Upper lobe of right lung (tissue), 1 donor: Measurements from ENCODE around the gene LDLRAD3. TPM values are rescaled to one million over a fixed set of nuclear protein-coding genes. Genes with fewer than 3 reads are reported as not detected.

Experiments
- ATAC-seq: fragments of 200-7000 bp; cut with Tn5 transposase; one replicate; pipeline ENCODE4 v1.9.1; 2020; ENCODE audit warnings: mild to moderate bottlenecking, moderate library complexity
- DNase-seq: peaks from one replicate; pipeline ENCODE4 v3.0.0-alpha.2; 2020
- H3K27ac ChIP-seq: fragments of 200-600 bp; one replicate; pipeline ENCODE4 v1.8.0; 2022
- H3K27me3 ChIP-seq: fragments of 200-600 bp; one replicate; pipeline ENCODE4 v1.8.0; 2022; ENCODE audit warnings: mild to moderate bottlenecking
- H3K36me3 ChIP-seq: fragments of 200-600 bp; one replicate; pipeline ENCODE4 v1.8.0; 2022
- H3K4me1 ChIP-seq: fragments of 200-600 bp; one replicate; pipeline ENCODE4 v1.8.0; 2022
- H3K4me3 ChIP-seq: fragments of 200-600 bp; one replicate; pipeline ENCODE4 v1.8.0; 2022; ENCODE audit warnings: mild to moderate bottlenecking
- H3K9me3 ChIP-seq: fragments of 200-600 bp; one replicate; pipeline ENCODE4 v1.8.0; 2022
- CTCF ChIP-seq: fragments of 200-600 bp; IDR thresholded peaks from one replicate; pipeline ENCODE4 v1.8.0; 2022; ENCODE audit warnings: antibody characterized with exemption
- intact Hi-C: fragments of 100-400 bp; cut with DNase I; formaldehyde crosslinking; loops from one replicate; pipeline ENCODE4 v1.11.0; 2022
- total RNA-seq: library from RNA; stranded (reverse); fragmentation: NEBNext Ultra II Directional; extraction: Animal tissue kit (Norgen Biotek cat#: 25700); gene quantifications from one replicate; pipeline ENCODE4 v1.2.1, GENCODE V29; 2021
- donor health status: DM: no; HTN: yes; CAD: no; lungs with severe emphysema.

LDLRAD3 gene
- total RNA-seq, 1 donor from 2014 or later: 7.9 TPM

- Histone ChIP-seq H3K4me3 (no peak overlapping the region), H3K9me3 (no peaks in the 10 kb centered on the region), H3K4me1 (peaks cover 4% of the 10 kb centered on the region), H3K27me3 (no peaks in the 10 kb centered on the region), H3K27ac (no peak overlapping the region), H3K36me3 (no peaks in the 10 kb centered on the region)
- intact Hi-C loops: no loop called here
- ATAC-seq (no peak), DNase-seq (no peak)
- TF ChIP-seq CTCF: no peak
These were observed 160.2 kb downstream of the LDLRAD3 start for GRCh38 chr11:36103933-36104530.

GRCh38 chr11:36104660-36104992 is 160.8 kb downstream of the LDLRAD3 start:
- Histone ChIP-seq H3K36me3 (no peaks in the 10 kb centered on the region), H3K9me3 (no peaks in the 10 kb centered on the region), H3K4me1 (peaks cover 4% of the 10 kb centered on the region), H3K4me3 (no peak overlapping the region), H3K27ac (no peak overlapping the region), H3K27me3 (no peaks in the 10 kb centered on the region)
- DNase-seq (no peak), ATAC-seq (no peak)
- intact Hi-C loops: no loop called here
- no peak for TF ChIP-seq CTCF

DNA sequence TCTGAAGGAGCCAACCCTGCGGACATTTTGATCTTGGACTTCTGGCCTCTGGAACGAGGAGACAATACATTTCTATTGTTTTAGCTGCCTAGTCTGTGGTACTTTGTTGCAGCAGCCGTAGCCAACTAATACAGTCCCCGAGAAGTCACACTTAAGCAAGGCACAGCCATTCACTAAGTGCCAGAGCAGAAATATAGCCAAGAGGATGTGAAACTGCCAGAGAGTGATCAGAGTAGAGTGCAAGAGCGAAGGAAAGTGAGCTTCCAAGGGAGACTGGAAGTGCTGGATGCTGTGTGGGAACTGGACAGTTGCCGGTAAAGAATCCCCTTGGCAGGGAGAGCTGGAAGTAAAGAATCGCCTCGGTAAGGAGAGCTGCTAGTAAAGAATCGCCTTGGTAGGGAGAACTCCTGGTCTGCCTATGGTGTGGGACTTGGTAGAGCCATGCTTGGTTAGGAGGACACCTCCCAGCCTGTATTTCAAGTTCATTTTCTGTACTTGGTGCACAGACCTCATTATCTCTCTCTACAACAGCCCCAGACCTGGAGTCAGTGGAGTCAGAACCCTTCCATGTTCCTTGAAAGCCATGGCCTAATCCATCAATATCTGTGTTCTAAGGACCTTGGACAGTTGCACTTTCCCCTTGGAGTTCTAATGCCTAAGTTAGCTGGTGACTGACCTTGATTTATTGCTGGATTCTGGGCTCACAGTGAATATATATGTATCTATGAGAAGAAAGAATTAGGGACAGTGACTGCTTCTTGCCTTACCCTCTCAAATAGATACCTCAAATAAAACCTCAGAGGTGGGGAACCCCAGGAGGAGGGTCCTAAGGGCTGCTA is 162.1 kb downstream of the LDLRAD3 start:
- no peak overlapping the region for H3K27ac ChIP-seq
- no peak overlapping the region for H3K4me3 ChIP-seq
- no peaks in the 10 kb centered on the region for H3K9me3 ChIP-seq
- H3K4me1 ChIP-seq: peaks cover 4% of the 10 kb centered on the region
- no peaks in the 10 kb centered on the region for H3K36me3 ChIP-seq
- no peak for ATAC-seq
- DNase-seq: no peak
- intact Hi-C loops: no loop called here
- no peaks in the 10 kb centered on the region for H3K27me3 ChIP-seq
- TF ChIP-seq CTCF: no peak

DNA sequence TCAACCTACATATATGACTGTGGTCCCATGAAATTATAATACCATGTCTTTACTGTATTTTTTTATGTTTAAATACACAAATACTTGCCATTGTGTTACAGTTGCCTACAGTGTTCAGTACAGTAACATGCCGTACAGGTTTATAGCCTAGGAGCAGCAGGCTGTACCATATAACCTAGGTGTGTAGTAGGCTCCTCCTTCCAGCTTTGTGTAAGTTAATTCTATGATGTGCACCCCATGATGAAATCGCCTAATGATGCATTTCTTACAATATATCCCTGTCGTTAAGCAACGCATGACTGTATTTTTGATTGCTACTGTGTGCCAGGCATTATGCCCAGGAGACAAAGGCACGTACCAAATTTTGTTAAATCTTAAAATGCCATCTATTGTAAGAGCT is 163.7 kb downstream of the LDLRAD3 start:
- no peak overlapping the region for H3K27ac ChIP-seq
- intact Hi-C loops: no loop called here
- no peaks in the 10 kb centered on the region for H3K9me3 ChIP-seq
- TF ChIP-seq CTCF: no peak
- no peaks in the 10 kb centered on the region for H3K27me3 ChIP-seq
- ATAC-seq (no peak), DNase-seq (no peak)
- H3K4me1 ChIP-seq: peaks cover 4% of the 10 kb centered on the region
- H3K4me3 ChIP-seq: no peak overlapping the region
- no peaks in the 10 kb centered on the region for H3K36me3 ChIP-seq

- Histone ChIP-seq H3K27ac (no peak overlapping the region), H3K27me3 (no peaks in the 10 kb centered on the region), H3K4me3 (no peak overlapping the region), H3K4me1 (peaks cover 4% of the 10 kb centered on the region), H3K9me3 (no peaks in the 10 kb centered on the region), H3K36me3 (no peaks in the 10 kb centered on the region)
- no peak for ATAC-seq
- no peak for TF ChIP-seq CTCF
- intact Hi-C loops: no loop called here
- DNase-seq: no peak
These were observed 165.2 kb downstream of the LDLRAD3 start for GRCh38 chr11:36108881-36109589.
